ENCODE results near the gene PRKCE. TPM values are rescaled to one million over a fixed set of nuclear protein-coding genes. Genes with fewer than 3 reads are reported as not detected.

PRKCE gene
- total and polyA plus RNA-seq, 2 of the 8 experiments (the other 6 are each of a cell fraction or from before 2014, with no cell fraction given) = 0.54 to 2.1 TPM

DNA sequence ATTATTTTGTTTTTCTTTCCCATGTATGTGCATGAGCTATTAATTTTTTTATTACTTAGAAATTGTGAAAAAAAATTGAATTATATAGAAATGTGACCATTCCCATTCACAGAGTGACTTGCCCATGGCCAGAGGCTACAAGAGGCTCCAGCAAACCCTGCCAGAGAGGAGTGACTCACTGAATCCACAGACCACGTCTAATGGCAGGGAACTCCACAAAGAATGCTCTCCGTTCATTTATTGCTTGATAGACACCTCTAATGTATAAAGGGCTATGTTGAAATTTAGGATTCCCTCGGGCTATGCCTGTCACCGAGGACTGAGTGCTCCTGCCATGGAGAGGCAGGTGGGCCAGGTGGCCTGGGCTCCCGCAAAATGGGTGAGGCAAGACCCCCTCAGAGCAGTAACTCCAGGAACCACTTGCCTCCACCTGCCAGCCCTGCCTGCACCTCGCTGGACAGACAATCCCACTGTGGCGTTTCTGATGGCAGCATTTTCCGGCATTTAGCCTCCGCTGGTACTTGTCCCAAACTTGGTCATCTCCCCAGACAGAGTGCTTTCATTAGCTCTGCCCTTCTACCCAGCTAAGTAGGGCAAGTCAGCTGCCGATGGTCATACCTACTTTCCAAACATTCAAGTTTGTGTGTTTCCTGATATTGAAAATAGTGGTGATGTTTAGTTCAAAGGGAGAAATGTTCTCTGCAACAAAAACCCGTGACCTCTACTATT, 200.3 kb downstream of the PRKCE start:
- no peak for FAIRE-seq
- no peak overlapping the region for H4K91ac ChIP-seq (replicated peaks; ENCODE audit: insufficient read length, low read length)
- TF ChIP-seq SP1 (IDR thresholded peaks at IDR 0.05; ENCODE audit: low read depth, low read length) = no peak
- no peak for TF ChIP-seq SIN3A (conservative IDR thresholded peaks at IDR 0.05 in 1 of 2, IDR thresholded peaks at IDR 0.05 in 1 of 2; ENCODE audit: low read depth in 1 of 2, low read length in 2 of 2)
- TF ChIP-seq RFX5 (IDR thresholded peaks at IDR 0.05; ENCODE audit: borderline replicate concordance, low read depth, low read length) = no peak
- TF ChIP-seq, protein P1, sequence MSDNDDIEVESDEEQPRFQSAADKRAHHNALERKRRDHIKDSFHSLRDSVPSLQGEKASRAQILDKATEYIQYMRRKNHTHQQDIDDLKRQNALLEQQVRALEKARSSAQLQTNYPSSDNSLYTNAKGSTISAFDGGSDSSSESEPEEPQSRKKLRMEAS (IDR thresholded peaks at IDR 0.05) = no peak
- TF ChIP-seq RAD21 (IDR thresholded peaks at IDR 0.05 in 1 of 2, conservative IDR thresholded peaks at IDR 0.05 in 1 of 2; ENCODE audit: low read depth in 2 of 2, low read length in 2 of 2) = no peak
- TF ChIP-seq, protein P2, sequence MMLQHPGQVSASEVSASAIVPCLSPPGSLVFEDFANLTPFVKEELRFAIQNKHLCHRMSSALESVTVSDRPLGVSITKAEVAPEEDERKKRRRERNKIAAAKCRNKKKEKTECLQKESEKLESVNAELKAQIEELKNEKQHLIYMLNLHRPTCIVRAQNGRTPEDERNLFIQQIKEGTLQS (IDR thresholded peaks at IDR 0.05; ENCODE audit: insufficient read depth, low read depth, low read length) = no peak
- no peak for TF ChIP-seq HDAC2 (IDR thresholded peaks at IDR 0.05; ENCODE audit: borderline replicate concordance in 1 of 2, low read depth in 2 of 2, low read length in 2 of 2)
- TF ChIP-seq RNF2 (IDR thresholded peaks at IDR 0.05; ENCODE audit: borderline replicate concordance, low read depth, low read length, missing control alignments, poor library complexity, severe bottlenecking) = no peak
- TF ChIP-seq TAF1 (IDR thresholded peaks at IDR 0.05; ENCODE audit: low read depth, low read length) = no peak

More for the DNA sequence above, 200.3 kb downstream of the PRKCE start:
- Histone ChIP-seq H3K56ac (replicated peaks; ENCODE audit: insufficient read length, low read depth, low read length) (no peak overlapping the region), H3K18ac (ENCODE audit: extremely low read depth, low read length) (no peak overlapping the region), H2AK5ac (ENCODE audit: low read depth, low read length) (no peak overlapping the region), H2BK12ac (ENCODE audit: low read depth, low read length) (no peak overlapping the region), H3K27ac (ENCODE audit: low read depth, low read length) (no peak overlapping the region), H3K4me1 (replicated peaks in 1 of 4; ENCODE audit: control insufficient read depth in 3 of 4, insufficient read depth in 4 of 4, low read length in 3 of 4) (no peaks in the 10 kb centered on the region), H3K14ac (ENCODE audit: insufficient read length) (no peak overlapping the region), H2BK20ac (ENCODE audit: low read length) (no peak overlapping the region), H4K20me1 (replicated peaks in 1 of 2; ENCODE audit: control insufficient read depth in 1 of 2, insufficient read depth in 2 of 2, low read length in 2 of 2) (no peaks in the 10 kb centered on the region), H3K9me3 (ENCODE audit: insufficient read depth in 2 of 2, low read depth in 1 of 2, low read length in 1 of 2) (no peaks in the 10 kb centered on the region), H3K79me1 (ENCODE audit: low read depth, low read length) (no peaks in the 10 kb centered on the region), H3K4me3 (ENCODE audit: extremely low read depth in 1 of 4, insufficient read depth in 2 of 4, low read depth in 3 of 4, low read length in 4 of 4) (no peak overlapping the region), H3K79me2 (ENCODE audit: control insufficient read depth in 1 of 2, insufficient read depth in 2 of 2, low read length in 2 of 2) (no peaks in the 10 kb centered on the region), H2AFZ (ENCODE audit: low read length) (no peak overlapping the region), H4K5ac (ENCODE audit: insufficient read length, low read depth, low read length) (no peak overlapping the region), H3K27me3 (replicated peaks in 1 of 4; ENCODE audit: control insufficient read depth in 3 of 4, extremely low read depth in 1 of 4, insufficient read depth in 3 of 4, low read length in 3 of 4) (no peaks in the 10 kb centered on the region), H3K4me2 (ENCODE audit: insufficient read depth in 1 of 2, low read depth in 2 of 2, low read length in 2 of 2) (no peak overlapping the region), H3K23ac (ENCODE audit: insufficient read length) (no peak overlapping the region), H3K36me3 (ENCODE audit: control insufficient read depth in 2 of 4, insufficient read depth in 4 of 4, low read length in 3 of 4) (no peaks in the 10 kb centered on the region), H4K8ac (ENCODE audit: extremely low read depth, insufficient read depth, low read length) (no peak overlapping the region), H2BK120ac (replicated peaks; ENCODE audit: low read depth, low read length) (no peak overlapping the region), H2BK5ac (ENCODE audit: low read depth, low read length) (no peak overlapping the region), H3K4ac (replicated peaks; ENCODE audit: insufficient read length, low read depth, low read length) (no peak overlapping the region), H3K23me2 (ENCODE audit: low read depth, low read length) (no peaks in the 10 kb centered on the region), H2BK15ac (ENCODE audit: low read length) (no peak overlapping the region), H3K9ac (replicated peaks in 1 of 4; ENCODE audit: extremely low read depth in 1 of 4, low read depth in 3 of 4, low read length in 3 of 4) (no peak overlapping the region)
- ChIA-PET POLR2A (ENCODE audit: partially characterized antibody) (no interaction called here), CTCF (ENCODE audit: partially characterized antibody) (interaction anchor here (1.1 kb wide), 1 partner anchor 12 kb away, joined by 3 read pairs; no protein-coding TSS in a partner anchor)
- DNase-seq (ENCODE audit: low read depth in 1 of 2, low spot score in 2 of 2) = no peak
- WGBS, 2 experiments (ENCODE audit: extremely low coverage in 1 of 2, insufficient coverage in 1 of 2, insufficient read length in 1 of 2, insufficient replicate concordance in 2 of 2, low coverage in 1 of 2, low lambda C conversion rate in 2 of 2, missing lambda C conversion rate in 1 of 2) = 90% methylated on average over 11 of the region's 11 CpGs; no CpG with 5 or more reads in 1 of the 2 experiments
